Activated naive CD8-positive, alpha-beta T cell treated with anti-CD3 and anti-CD28 coated beads, Interleukin-2, amount 50 U/mL, for 24 hours (primary cell): ENCODE measurements around the gene WWOX.
"Not testable (repeated sequence)": the region's sequence is repeated elsewhere in the genome, so short reads cannot be mapped to it uniquely, and the experiment has no call there.

Experiments
- ATAC-seq: fragments of 150-1000 bp; cut with Tn5 transposase; one replicate; pipeline ENCODE4 v1.10.0; 2021
- DNase-seq: peaks from one replicate; pipeline ENCODE4 v3.0.0; 2021
- H3K27ac Mint-ChIP-seq: one replicate; pipeline ENCODE4 v1.8.0; 2021; ENCODE audit warnings: mild to moderate bottlenecking, mixed read lengths
- H3K27me3 Mint-ChIP-seq: one replicate; pipeline ENCODE4 v1.8.0; 2021; ENCODE audit warnings: mixed read lengths
- H3K36me3 Mint-ChIP-seq: one replicate; pipeline ENCODE4 v1.8.0; 2021; ENCODE audit warnings: low read depth, mixed read lengths
- H3K4me1 Mint-ChIP-seq: one replicate; pipeline ENCODE4 v1.8.0; 2021; ENCODE audit warnings: mixed read lengths
- H3K4me3 Mint-ChIP-seq: one replicate; pipeline ENCODE4 v1.8.0; 2021; ENCODE audit warnings: mild to moderate bottlenecking, moderate library complexity, mixed read lengths
- H3K9me3 Mint-ChIP-seq: one replicate; pipeline ENCODE4 v1.8.0; 2021; ENCODE audit warnings: mixed read lengths

The WWOX gene

DNA sequence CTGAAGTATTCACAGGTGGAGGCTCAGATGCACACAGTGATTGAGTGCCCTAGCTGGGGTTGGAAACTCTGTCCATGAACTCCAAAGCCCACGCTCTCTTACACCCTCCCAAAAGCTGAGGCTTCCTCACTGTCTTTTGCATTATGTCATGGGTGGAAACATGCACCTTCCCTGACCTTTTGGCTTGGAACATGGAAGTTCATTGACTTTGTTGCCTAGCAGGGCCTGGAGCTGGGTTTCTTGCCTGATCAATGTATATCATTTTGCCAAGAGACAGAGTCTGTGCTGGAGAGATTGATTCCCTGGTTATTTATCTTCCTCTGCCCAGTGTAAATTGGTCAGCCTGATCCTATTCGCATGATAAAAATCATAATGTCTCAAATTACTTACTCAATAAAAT is 942.7 kb downstream of the WWOX start:
- Mint-ChIP-seq H3K27ac (no peak overlapping the region), H3K27me3 (no peaks in the 10 kb centered on the region), H3K4me1 (peaks cover 14% of the 10 kb centered on the region), H3K9me3 (no peaks in the 10 kb centered on the region), H3K36me3 (no peaks in the 10 kb centered on the region), H3K4me3 (no peak overlapping the region)
- no peak for DNase-seq
- ATAC-seq: no peak

- Mint-ChIP-seq H3K27ac (no peak overlapping the region), H3K4me1 (peaks cover 14% of the 10 kb centered on the region), H3K27me3 (no peaks in the 10 kb centered on the region), H3K36me3 (no peaks in the 10 kb centered on the region), H3K4me3 (no peak overlapping the region), H3K9me3 (no peaks in the 10 kb centered on the region)
- no peak for DNase-seq
- ATAC-seq: no peak
These were observed 943.4 kb downstream of the WWOX start for GRCh38 chr16:79042886-79043285.

DNA sequence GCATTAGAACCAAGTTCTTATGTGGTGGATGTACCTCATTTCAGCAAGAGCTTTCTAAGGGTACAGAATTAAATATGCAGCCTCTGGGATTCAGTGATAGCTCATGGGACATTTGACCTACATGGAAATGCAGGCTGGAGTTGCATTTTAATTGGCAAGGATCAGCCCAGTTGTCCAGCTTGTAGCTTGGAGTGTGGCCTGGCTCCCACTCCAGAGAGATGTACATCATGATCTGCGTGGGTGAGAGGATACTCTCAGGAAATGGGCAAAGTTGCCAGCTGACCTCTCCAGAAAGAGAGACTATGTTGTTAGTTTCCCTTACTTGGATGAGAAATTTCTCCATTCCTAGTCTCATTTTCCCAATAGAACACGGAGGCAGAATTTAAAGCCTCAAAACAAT is 945.7 kb downstream of the WWOX start:
- Mint-ChIP-seq H3K27me3 (no peaks in the 10 kb centered on the region), H3K36me3 (no peaks in the 10 kb centered on the region), H3K27ac (no peak overlapping the region), H3K4me1 (peaks cover 14% of the 10 kb centered on the region), H3K4me3 (no peak overlapping the region), H3K9me3 (no peaks in the 10 kb centered on the region)
- no peak for DNase-seq
- no peak for ATAC-seq

DNA sequence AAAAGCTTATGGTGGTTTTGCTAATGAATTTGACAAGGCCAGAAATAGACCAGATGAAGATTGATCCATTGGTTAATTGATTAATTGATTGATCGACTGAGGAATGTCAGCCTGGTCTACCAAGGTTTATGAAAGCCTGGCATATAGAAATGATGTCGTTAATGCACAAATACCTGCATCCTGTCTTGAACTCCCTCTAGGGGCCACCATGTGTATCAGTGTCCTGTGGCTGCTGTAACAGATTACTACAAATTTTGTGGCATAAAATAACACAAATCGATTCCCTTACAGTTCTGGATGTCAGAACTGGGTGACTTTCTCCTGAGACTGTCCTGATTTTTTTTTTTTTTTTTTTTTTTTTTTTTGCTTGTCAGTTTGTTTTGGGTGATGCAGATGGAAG is 947.9 kb downstream of the WWOX start:
- DNase-seq: no peak
- Mint-ChIP-seq H3K4me3 (no peak overlapping the region), H3K27me3 (no peaks in the 10 kb centered on the region), H3K4me1 (peaks cover 14% of the 10 kb centered on the region), H3K9me3 (no peaks in the 10 kb centered on the region), H3K36me3 (no peaks in the 10 kb centered on the region), H3K27ac (no peak overlapping the region)
- ATAC-seq: no peak

DNA sequence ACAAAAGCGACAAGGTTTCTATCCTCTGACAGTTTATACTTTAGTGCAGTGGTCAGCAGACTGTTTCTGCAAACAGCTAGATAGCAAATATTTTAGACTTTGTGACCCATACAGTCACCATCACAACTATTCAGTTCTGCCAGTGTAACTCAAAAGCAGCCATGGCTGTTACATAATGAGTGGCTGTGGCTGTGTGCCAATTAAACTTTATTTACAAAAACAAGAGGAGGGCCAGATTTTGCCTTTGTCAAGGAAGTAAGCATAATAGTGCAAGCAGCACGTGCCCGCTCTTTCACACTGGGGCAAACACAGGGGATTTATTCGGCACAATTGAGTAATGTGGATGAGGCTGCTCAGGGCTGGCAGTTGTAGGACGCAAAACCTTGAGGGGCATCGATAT is 949.6 kb downstream of the WWOX start:
- Mint-ChIP-seq H3K27me3 (no peaks in the 10 kb centered on the region), H3K4me1 (no peaks in the 10 kb centered on the region), H3K27ac (no peak overlapping the region), H3K9me3 (no peaks in the 10 kb centered on the region), H3K36me3 (no peaks in the 10 kb centered on the region), H3K4me3 (no peak overlapping the region)
- DNase-seq (no peak), ATAC-seq (no peak)

GRCh38 chr16:79050063-79050462 is 950.6 kb downstream of the WWOX start:
- DNase-seq (no peak), ATAC-seq (no peak)
- Mint-ChIP-seq H3K4me1 (no peaks in the 10 kb centered on the region), H3K4me3 (no peak overlapping the region), H3K27me3 (no peaks in the 10 kb centered on the region), H3K27ac (no peak overlapping the region), H3K9me3 (no peaks in the 10 kb centered on the region), H3K36me3 (no peaks in the 10 kb centered on the region)

- no peaks in the 10 kb centered on the region for H3K4me1 Mint-ChIP-seq
- DNase-seq: no peak
- no peaks in the 10 kb centered on the region for H3K27me3 Mint-ChIP-seq
- no peaks in the 10 kb centered on the region for H3K36me3 Mint-ChIP-seq
- H3K9me3 Mint-ChIP-seq: no peaks in the 10 kb centered on the region
- ATAC-seq: no peak
- no peak overlapping the region for H3K4me3 Mint-ChIP-seq
- H3K27ac Mint-ChIP-seq: no peak overlapping the region
These were observed 951.9 kb downstream of the WWOX start for GRCh38 chr16:79051313-79051712.

DNA sequence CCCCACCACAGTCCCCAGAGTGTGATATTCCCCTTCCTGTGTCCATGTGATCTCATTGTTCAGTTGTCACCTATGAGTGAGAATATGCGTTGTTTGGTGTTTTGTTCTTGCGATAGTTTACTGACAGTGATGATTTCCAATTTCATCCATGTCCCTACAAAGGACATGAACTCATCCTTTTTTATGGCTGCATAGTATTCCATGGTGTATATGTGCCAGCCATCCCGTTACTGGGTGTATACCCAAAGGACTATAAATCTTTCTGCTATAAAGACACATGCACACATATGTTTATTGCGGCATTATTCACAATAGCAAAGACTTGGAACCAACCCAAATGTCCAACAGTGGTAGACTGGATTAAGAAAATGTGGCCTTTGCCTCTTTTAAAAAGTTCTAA is 952.7 kb downstream of the WWOX start:
- H3K9me3 Mint-ChIP-seq, H3K27ac Mint-ChIP-seq, ATAC-seq, H3K4me3 Mint-ChIP-seq, H3K27me3 Mint-ChIP-seq, H3K4me1 Mint-ChIP-seq, DNase-seq, H3K36me3 Mint-ChIP-seq: not testable (repeated sequence)

DNA sequence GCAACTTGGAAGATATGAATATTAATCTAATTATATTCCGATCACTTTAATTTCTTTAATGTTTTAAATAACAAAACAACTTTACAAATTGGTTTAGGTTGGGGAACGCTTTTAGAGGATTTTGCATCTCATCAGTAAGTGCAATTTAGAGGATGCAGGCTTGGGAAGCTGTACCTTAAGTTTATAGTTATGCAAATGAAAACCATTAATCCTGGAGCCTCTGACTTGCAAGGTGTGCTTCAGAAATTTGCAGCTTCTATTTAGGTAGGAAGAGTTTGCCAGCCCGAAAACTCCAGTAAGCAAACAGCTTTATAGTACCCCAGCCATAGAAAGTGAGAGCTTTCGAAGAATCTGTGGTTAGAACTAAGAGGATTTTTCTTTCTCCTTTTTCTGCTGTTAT is 954.1 kb downstream of the WWOX start:
- H3K36me3 Mint-ChIP-seq: no peaks in the 10 kb centered on the region

DNA sequence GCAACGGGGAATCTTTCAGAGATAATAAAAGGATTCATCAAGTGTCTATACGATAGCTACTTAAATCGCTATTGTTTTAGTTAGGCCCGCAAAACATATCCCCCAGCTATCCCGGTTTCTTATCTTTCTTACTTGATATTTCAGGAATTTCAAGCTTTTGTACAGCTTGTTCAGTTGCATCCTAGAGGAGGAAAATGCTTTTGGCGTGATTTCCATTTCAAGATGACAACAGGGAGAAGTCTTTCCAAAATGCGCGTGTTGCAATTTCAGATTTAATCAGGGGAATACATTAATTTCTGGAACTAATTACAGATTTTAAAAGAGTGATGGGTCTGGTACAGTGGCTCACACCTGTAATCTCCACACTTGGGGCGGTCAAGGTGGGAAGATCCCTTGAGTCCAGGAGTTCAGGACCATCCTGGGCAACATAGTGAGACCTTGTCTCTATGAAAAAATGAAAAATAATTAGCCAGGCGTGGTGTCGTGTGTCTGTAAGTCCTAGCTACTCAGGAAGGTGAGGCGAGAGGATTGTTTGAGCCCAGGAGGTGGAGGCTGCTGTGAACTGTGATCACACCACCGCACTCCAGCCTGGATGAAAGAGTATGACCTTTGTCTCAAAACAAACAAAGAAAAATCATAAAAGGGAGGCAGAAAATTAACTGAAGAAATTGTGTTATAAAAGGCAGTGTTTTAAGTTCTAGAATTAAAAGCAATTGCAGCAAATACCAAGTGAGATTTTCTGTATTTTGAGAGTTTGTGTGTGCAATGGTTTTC is 954.9 kb downstream of the WWOX start:
- Mint-ChIP-seq H3K36me3 (no peaks in the 10 kb centered on the region), H3K27me3 (no peaks in the 10 kb centered on the region), H3K27ac (no peak overlapping the region), H3K4me3 (no peak overlapping the region), H3K4me1 (no peaks in the 10 kb centered on the region), H3K9me3 (no peaks in the 10 kb centered on the region)
- no peak for ATAC-seq
- no peak for DNase-seq

More for the DNA sequence above, 954.1 kb downstream of the WWOX start:
- no peak overlapping the region for H3K27ac Mint-ChIP-seq
- H3K27me3 Mint-ChIP-seq: no peaks in the 10 kb centered on the region
- no peak for DNase-seq
- H3K9me3 Mint-ChIP-seq: no peaks in the 10 kb centered on the region
- no peak for ATAC-seq
- H3K4me1 Mint-ChIP-seq: no peaks in the 10 kb centered on the region
- H3K4me3 Mint-ChIP-seq: no peak overlapping the region

DNA sequence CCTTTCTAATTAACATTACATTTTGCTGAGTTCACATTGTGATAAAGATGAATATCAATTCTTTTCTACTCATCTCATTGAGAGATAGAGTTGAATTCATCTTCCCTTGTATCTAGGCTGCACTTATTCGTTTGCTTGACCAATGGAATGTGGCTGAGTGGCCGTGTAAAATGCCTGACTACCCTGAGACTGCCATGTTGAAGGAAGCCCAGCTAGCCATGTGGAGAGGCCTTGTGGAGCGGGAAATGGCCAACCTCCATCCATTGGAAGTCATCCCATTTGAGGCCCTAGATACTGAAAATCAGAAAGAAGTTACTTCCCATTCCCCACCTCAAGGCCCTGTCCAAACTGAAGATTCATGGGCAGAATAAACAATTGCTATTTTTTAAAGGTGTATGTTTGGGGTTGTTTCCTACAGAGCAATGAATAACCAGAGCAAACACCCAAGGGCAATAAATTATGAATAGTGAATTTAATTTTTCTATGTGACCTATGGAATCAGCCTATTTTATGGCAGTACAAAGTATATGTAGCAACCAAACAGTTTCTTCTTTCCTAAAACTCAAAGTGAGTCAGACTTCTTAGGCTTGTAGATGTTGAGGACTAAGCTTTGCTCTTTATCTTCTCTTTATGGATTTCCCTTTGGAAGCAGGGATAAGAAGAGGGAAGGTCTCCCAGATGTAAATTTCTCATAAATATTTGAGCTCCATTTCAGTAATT is 956.0 kb downstream of the WWOX start:
- H3K27me3 Mint-ChIP-seq: no peaks in the 10 kb centered on the region
- H3K4me1 Mint-ChIP-seq: no peaks in the 10 kb centered on the region
- DNase-seq (no peak), ATAC-seq (no peak)
- H3K9me3 Mint-ChIP-seq: no peaks in the 10 kb centered on the region
- no peak overlapping the region for H3K27ac Mint-ChIP-seq
- no peak overlapping the region for H3K4me3 Mint-ChIP-seq
- H3K36me3 Mint-ChIP-seq: no peaks in the 10 kb centered on the region

GRCh38 chr16:79061181-79061580 is 961.7 kb downstream of the WWOX start:
- Mint-ChIP-seq H3K9me3 (peaks cover 8% of the 10 kb centered on the region), H3K27ac (no peak overlapping the region), H3K4me3 (no peak overlapping the region), H3K27me3 (peaks cover 6% of the 10 kb centered on the region), H3K4me1 (no peaks in the 10 kb centered on the region), H3K36me3 (peaks cover 1% of the 10 kb centered on the region)
- ATAC-seq (no peak), DNase-seq (no peak)

DNA sequence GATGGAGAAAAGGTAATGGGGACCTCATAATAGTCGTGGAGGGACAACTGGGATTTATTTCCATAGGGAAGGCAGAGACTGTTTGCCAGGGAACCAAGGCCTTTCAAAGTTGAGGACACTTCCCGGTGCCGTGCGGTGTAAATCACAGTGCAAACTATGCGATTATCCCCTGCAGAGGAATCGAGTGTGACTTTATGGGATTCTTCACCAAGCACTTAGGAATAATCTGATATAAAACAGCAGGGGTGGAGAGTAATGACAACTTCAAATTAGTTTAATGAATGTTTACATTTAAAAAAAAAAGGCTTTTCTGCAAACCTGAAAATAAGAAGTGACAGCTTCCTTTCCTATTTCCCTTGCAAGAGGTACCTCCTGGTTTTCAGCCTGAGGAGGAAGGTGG is 962.9 kb downstream of the WWOX start:
- Mint-ChIP-seq H3K9me3 (peaks cover 8% of the 10 kb centered on the region), H3K4me1 (peaks cover 2% of the 10 kb centered on the region), H3K36me3 (peaks cover 1% of the 10 kb centered on the region), H3K27me3 (peaks cover 7% of the 10 kb centered on the region), H3K27ac (no peak overlapping the region), H3K4me3 (no peak overlapping the region)
- no peak for ATAC-seq
- no peak for DNase-seq

- no peak overlapping the region for H3K4me3 Mint-ChIP-seq
- H3K4me1 Mint-ChIP-seq: peaks cover 5% of the 10 kb centered on the region
- peaks cover 8% of the 10 kb centered on the region for H3K9me3 Mint-ChIP-seq
- H3K27ac Mint-ChIP-seq: no peak overlapping the region
- DNase-seq (no peak), ATAC-seq (no peak)
- H3K27me3 Mint-ChIP-seq: peaks cover 7% of the 10 kb centered on the region
- peaks cover 1% of the 10 kb centered on the region for H3K36me3 Mint-ChIP-seq
These were observed 963.4 kb downstream of the WWOX start for GRCh38 chr16:79062821-79063220.

- Mint-ChIP-seq H3K9me3 (peaks cover 8% of the 10 kb centered on the region), H3K36me3 (peaks cover 1% of the 10 kb centered on the region), H3K4me1 (peaks cover 12% of the 10 kb centered on the region), H3K27ac (no peak overlapping the region), H3K4me3 (no peak overlapping the region), H3K27me3 (peaks cover 7% of the 10 kb centered on the region)
- no peak for DNase-seq
- ATAC-seq: no peak
These were observed 965.0 kb downstream of the WWOX start for GRCh38 chr16:79064256-79064972.
